Measurements from ENCODE around the gene MBNL1.
"Not testable (repeated sequence)": the region's sequence is repeated elsewhere in the genome, so short reads cannot be mapped to it uniquely, and the experiment has no call there.

Gene MBNL1

DNA sequence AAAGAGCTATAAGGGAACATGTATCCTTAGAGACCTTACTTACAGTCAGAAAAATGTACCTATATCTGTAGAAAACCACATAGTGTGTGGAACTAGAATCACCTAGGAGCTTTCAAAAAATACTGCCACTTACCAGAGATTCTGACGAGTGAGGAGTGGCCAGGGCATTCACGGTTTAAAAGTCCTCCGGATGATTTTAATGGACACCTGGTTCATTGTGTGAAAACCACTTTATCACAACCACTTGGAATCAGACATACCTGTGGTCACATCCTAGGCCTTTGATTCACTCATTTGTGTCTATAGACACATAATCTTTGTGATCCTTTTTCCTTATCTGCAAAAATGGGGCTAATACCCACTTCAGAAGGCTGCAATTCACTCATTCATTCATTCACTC is 159.8 kb downstream of the MBNL1 start:
- in situ Hi-C loops (cut with MboI; ENCODE audit: low sequenced_read_pairs, unreplicated experiment) = no loop called here
- TF ChIP-seq CTCF (IDR thresholded peaks at IDR 0.05; ENCODE audit: borderline replicate concordance, control extremely low read depth, extremely low read depth, insufficient read depth, missing control alignments) = no peak
- no peak for DNase-seq (ENCODE audit: low spot score)

DNA sequence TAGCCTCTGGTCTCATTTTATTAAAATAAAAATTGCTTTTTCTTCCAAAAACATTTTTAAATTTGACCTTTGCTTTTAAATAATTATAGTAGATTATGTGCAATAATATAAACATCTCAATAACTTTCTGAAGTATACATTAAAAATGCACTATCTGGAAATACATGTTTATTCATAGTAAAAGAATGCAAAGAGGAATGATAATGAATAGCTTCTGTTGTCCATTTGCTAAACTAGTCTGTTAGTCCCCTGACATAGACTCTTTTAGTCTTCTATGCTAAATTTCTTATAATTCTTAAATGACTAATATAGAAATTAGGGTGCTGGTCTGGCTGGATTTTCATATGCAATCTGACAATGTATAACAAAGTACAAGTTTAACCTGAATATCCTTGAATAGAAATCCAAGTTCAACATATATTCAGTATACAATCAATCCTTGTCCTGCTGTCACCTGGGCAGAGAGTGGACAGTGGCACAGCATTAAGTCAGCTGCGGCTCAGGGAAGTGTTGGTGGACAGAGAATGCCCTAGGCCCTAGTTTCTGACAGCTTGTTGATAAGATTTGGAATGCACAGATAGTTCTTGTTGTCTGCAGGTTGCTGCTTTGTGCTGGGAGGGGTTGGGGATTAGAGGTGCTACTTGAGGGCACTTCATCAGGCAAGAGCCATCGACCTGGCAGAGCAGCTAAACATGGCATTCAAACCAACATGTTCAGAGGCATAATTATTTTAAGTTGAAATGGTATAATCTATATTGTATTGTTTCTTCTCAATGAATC is 161.7 kb downstream of the MBNL1 start:
- no peak for TF ChIP-seq CTCF (IDR thresholded peaks at IDR 0.05; ENCODE audit: borderline replicate concordance, control extremely low read depth, extremely low read depth, insufficient read depth, missing control alignments)

GRCh38 chr3:152434142-152434541 is 165.4 kb downstream of the MBNL1 start:
- TF ChIP-seq CTCF (IDR thresholded peaks at IDR 0.05; ENCODE audit: borderline replicate concordance, control extremely low read depth, extremely low read depth, insufficient read depth, missing control alignments) = no peak
- in situ Hi-C loops (cut with MboI; ENCODE audit: low sequenced_read_pairs, unreplicated experiment) = no loop called here
- no peak for DNase-seq (ENCODE audit: low spot score)

More for the DNA sequence above, 161.7 kb downstream of the MBNL1 start:
- DNase-seq (ENCODE audit: low spot score) = no peak
- in situ Hi-C loops (cut with MboI; ENCODE audit: low sequenced_read_pairs, unreplicated experiment) = no loop called here

DNA sequence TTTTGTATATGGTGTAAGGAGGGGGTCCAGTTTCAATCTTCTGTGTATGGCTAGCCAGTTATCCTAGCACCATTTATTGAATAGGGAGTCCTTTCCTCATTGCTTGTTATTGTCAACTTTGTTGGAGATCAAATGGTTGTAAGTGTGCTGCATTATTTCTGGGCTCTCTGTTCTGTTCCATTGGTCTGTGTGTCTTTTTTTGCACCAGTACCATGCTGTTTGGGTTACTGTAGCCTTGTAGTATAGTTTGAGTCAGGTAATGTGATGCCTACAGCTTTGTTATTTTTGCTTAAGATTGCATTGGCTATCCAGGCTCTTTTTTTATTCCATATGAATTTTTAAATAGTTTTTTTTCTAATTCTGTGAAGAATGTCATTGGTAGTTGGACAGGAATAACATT is 166.5 kb downstream of the MBNL1 start:
- in situ Hi-C loops (cut with MboI; ENCODE audit: low sequenced_read_pairs, unreplicated experiment) = not testable (repeated sequence)

GRCh38 chr3:152436707-152437590 is 168.2 kb downstream of the MBNL1 start:
- no peak for DNase-seq (ENCODE audit: low spot score)
- TF ChIP-seq CTCF (IDR thresholded peaks at IDR 0.05; ENCODE audit: borderline replicate concordance, control extremely low read depth, extremely low read depth, insufficient read depth, missing control alignments) = no peak
- in situ Hi-C loops (cut with MboI; ENCODE audit: low sequenced_read_pairs, unreplicated experiment) = no loop called here

More for the DNA sequence above, 166.5 kb downstream of the MBNL1 start:
- DNase-seq (ENCODE audit: low spot score) = not testable (repeated sequence)

DNA sequence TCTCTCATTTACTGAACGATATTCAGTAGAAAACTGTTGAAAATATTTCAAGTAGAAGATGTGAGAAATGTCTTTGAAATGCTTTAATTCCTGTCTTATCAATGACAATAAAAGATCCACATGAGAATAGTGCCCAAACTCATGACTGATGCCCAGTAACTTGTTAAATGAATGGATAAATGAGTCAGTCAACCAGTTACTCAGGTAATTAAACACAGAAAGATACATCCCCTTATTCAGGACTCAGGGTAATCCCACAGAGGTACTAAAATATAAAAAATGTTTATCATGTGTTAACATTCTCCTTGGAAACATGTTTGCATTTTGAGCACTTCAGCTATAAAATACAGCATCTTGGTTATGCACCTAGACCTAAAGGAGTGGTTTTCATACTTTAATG is 169.5 kb downstream of the MBNL1 start:
- no peak for DNase-seq (ENCODE audit: low spot score)
- no peak for TF ChIP-seq CTCF (IDR thresholded peaks at IDR 0.05; ENCODE audit: borderline replicate concordance, control extremely low read depth, extremely low read depth, insufficient read depth, missing control alignments)
- in situ Hi-C loops (cut with MboI; ENCODE audit: low sequenced_read_pairs, unreplicated experiment) = no loop called here

- in situ Hi-C loops (cut with MboI; ENCODE audit: low sequenced_read_pairs, unreplicated experiment) = no loop called here
- no peak for TF ChIP-seq CTCF (IDR thresholded peaks at IDR 0.05; ENCODE audit: borderline replicate concordance, control extremely low read depth, extremely low read depth, insufficient read depth, missing control alignments)
- no peak for DNase-seq (ENCODE audit: low spot score)
Measured at GRCh38 chr3:152438706-152439105, 170.0 kb downstream of the MBNL1 start.

- in situ Hi-C loops (cut with MboI; ENCODE audit: low sequenced_read_pairs, unreplicated experiment) = loop anchor here (10.0 kb wide), 1 partner anchor 255 kb away; no protein-coding TSS in a partner anchor
- not testable (repeated sequence) for DNase-seq (ENCODE audit: low spot score)
Measured at GRCh38 chr3:152440243-152440642, 171.5 kb downstream of the MBNL1 start.

Data from GM13976 (cell line).